ENCODE measurements around the gene C2.
"Not testable (repeated sequence)": the region's sequence is repeated elsewhere in the genome, so short reads cannot be mapped to it uniquely, and the experiment has no call there.

C2 gene

GRCh38 chr6:31928672-31928939 lies 1.1 kb downstream of the C2 start:
- Histone ChIP-seq H3K9me3 (ENCODE audit: insufficient read depth, low read length) (peaks cover 11% of the 10 kb centered on the region; the same call in 1 of the 2 replicates), H3K4me3 (ENCODE audit: insufficient read length, low read depth) (no peak overlapping the region), H3K27me3 (ENCODE audit: insufficient read depth, insufficient read length) (no peaks in the 10 kb centered on the region), H3K9ac (ENCODE audit: insufficient read length, low read depth) (no peak overlapping the region), H3K4me1 (ENCODE audit: insufficient read depth, insufficient read length) (no peaks in the 10 kb centered on the region), H3K36me3 (ENCODE audit: insufficient read depth, insufficient read length, low read length) (no peaks in the 10 kb centered on the region)
- TF ChIP-seq YY1 (IDR thresholded peaks at IDR 0.05; ENCODE audit: insufficient read depth, insufficient read length), result no peak
- TF ChIP-seq SUZ12 (IDR thresholded peaks at IDR 0.05; ENCODE audit: extremely low read depth, insufficient read depth, insufficient read length), result no peak
- DNase-seq (ENCODE audit: low read depth, low spot score), result no peak

- Histone ChIP-seq H3K9me3 (ENCODE audit: insufficient read depth, low read length) (peaks cover 7% of the 10 kb centered on the region; the same call in 1 of the 2 replicates), H3K4me1 (ENCODE audit: insufficient read depth, insufficient read length) (no peaks in the 10 kb centered on the region), H3K36me3 (ENCODE audit: insufficient read depth, insufficient read length, low read length) (no peaks in the 10 kb centered on the region), H3K9ac (ENCODE audit: insufficient read length, low read depth) (no peak overlapping the region), H3K27me3 (ENCODE audit: insufficient read depth, insufficient read length) (no peaks in the 10 kb centered on the region), H3K4me3 (ENCODE audit: insufficient read length, low read depth) (no peak overlapping the region)
- no peak for TF ChIP-seq SUZ12 (IDR thresholded peaks at IDR 0.05; ENCODE audit: extremely low read depth, insufficient read depth, insufficient read length)
- TF ChIP-seq YY1 (IDR thresholded peaks at IDR 0.05; ENCODE audit: insufficient read depth, insufficient read length), result no peak
- no peak for TF ChIP-seq ZNF274 (IDR thresholded peaks at IDR 0.05; ENCODE audit: low read depth, low read length)
- DNase-seq (ENCODE audit: low read depth, low spot score), result no peak
These were observed 3.4 kb downstream of the C2 start for GRCh38 chr6:31930962-31931361.

- not testable (repeated sequence) for H3K4me3 ChIP-seq (ENCODE audit: insufficient read length, low read depth); H3K4me1 ChIP-seq (ENCODE audit: insufficient read depth, insufficient read length); H3K27me3 ChIP-seq (ENCODE audit: insufficient read depth, insufficient read length); H3K9me3 ChIP-seq (ENCODE audit: insufficient read depth, low read length); DNase-seq (ENCODE audit: low read depth, low spot score); H3K36me3 ChIP-seq (ENCODE audit: insufficient read depth, insufficient read length, low read length); H3K9ac ChIP-seq (ENCODE audit: insufficient read length, low read depth)
These were observed 4.6 kb downstream of the C2 start for GRCh38 chr6:31932137-31932536.

- no peaks in the 10 kb centered on the region for H3K27me3 ChIP-seq (ENCODE audit: insufficient read depth, insufficient read length)
- no peak for TF ChIP-seq ZNF274 (IDR thresholded peaks at IDR 0.05; ENCODE audit: low read depth, low read length)
- no peak for TF ChIP-seq SUZ12 (IDR thresholded peaks at IDR 0.05; ENCODE audit: extremely low read depth, insufficient read depth, insufficient read length)
- H3K9ac ChIP-seq (ENCODE audit: insufficient read length, low read depth), result no peak overlapping the region
- H3K9me3 ChIP-seq (ENCODE audit: insufficient read depth, low read length), result peaks cover 5% of the 10 kb centered on the region; the same call in 1 of the 2 replicates
- H3K4me1 ChIP-seq (ENCODE audit: insufficient read depth, insufficient read length), result no peaks in the 10 kb centered on the region
- H3K36me3 ChIP-seq (ENCODE audit: insufficient read depth, insufficient read length, low read length), result no peaks in the 10 kb centered on the region
- H3K4me3 ChIP-seq (ENCODE audit: insufficient read length, low read depth), result no peak overlapping the region
- no peak for DNase-seq (ENCODE audit: low read depth, low spot score)
These were observed 6.0 kb downstream of the C2 start for GRCh38 chr6:31933537-31933936.

- Histone ChIP-seq H3K4me1 (ENCODE audit: insufficient read depth, insufficient read length) (peaks cover under 1% of the 10 kb centered on the region), H3K36me3 (ENCODE audit: insufficient read depth, insufficient read length, low read length) (no peaks in the 10 kb centered on the region), H3K9me3 (ENCODE audit: insufficient read depth, low read length) (peaks cover 5% of the 10 kb centered on the region; the same call in 1 of the 2 replicates), H3K27me3 (ENCODE audit: insufficient read depth, insufficient read length) (no peaks in the 10 kb centered on the region), H3K4me3 (ENCODE audit: insufficient read length, low read depth) (no peak overlapping the region), H3K9ac (ENCODE audit: insufficient read length, low read depth) (no peak overlapping the region)
- no peak for DNase-seq (ENCODE audit: low read depth, low spot score)
- TF ChIP-seq ZNF274 (IDR thresholded peaks at IDR 0.05; ENCODE audit: low read depth, low read length), result no peak
- TF ChIP-seq SUZ12 (IDR thresholded peaks at IDR 0.05; ENCODE audit: extremely low read depth, insufficient read depth, insufficient read length), result no peak
- TF ChIP-seq YY1 (IDR thresholded peaks at IDR 0.05; ENCODE audit: insufficient read depth, insufficient read length), result no peak
These were observed 7.5 kb downstream of the C2 start for GRCh38 chr6:31935021-31935420.

GRCh38 chr6:31935823-31936222 lies 8.3 kb downstream of the C2 start:
- Histone ChIP-seq H3K36me3 (ENCODE audit: insufficient read depth, insufficient read length, low read length) (no peaks in the 10 kb centered on the region), H3K4me3 (ENCODE audit: insufficient read length, low read depth) (no peak overlapping the region), H3K9me3 (ENCODE audit: insufficient read depth, low read length) (peaks cover 5% of the 10 kb centered on the region; the same call in 1 of the 2 replicates), H3K9ac (ENCODE audit: insufficient read length, low read depth) (no peak overlapping the region), H3K4me1 (ENCODE audit: insufficient read depth, insufficient read length) (peaks cover 4% of the 10 kb centered on the region), H3K27me3 (ENCODE audit: insufficient read depth, insufficient read length) (no peaks in the 10 kb centered on the region)
- DNase-seq (ENCODE audit: low read depth, low spot score), result no peak
- TF ChIP-seq YY1 (IDR thresholded peaks at IDR 0.05; ENCODE audit: insufficient read depth, insufficient read length) (no peak), SUZ12 (IDR thresholded peaks at IDR 0.05; ENCODE audit: extremely low read depth, insufficient read depth, insufficient read length) (no peak), ZNF274 (IDR thresholded peaks at IDR 0.05; ENCODE audit: low read depth, low read length) (no peak)

GRCh38 chr6:31940256-31940664 lies 12.7 kb downstream of the C2 start:
- TF ChIP-seq ZNF274 (IDR thresholded peaks at IDR 0.05; ENCODE audit: low read depth, low read length) (no peak), SUZ12 (IDR thresholded peaks at IDR 0.05; ENCODE audit: extremely low read depth, insufficient read depth, insufficient read length) (no peak), YY1 (IDR thresholded peaks at IDR 0.05; ENCODE audit: insufficient read depth, insufficient read length) (no peak)

GRCh38 chr6:31943742-31944141 lies 16.2 kb downstream of the C2 start:
- DNase-seq (ENCODE audit: low read depth, low spot score), result no peak
- no peaks in the 10 kb centered on the region for H3K9me3 ChIP-seq (ENCODE audit: insufficient read depth, low read length)
- no peak for TF ChIP-seq YY1 (IDR thresholded peaks at IDR 0.05; ENCODE audit: insufficient read depth, insufficient read length)
- no peaks in the 10 kb centered on the region for H3K27me3 ChIP-seq (ENCODE audit: insufficient read depth, insufficient read length)
- H3K4me1 ChIP-seq (ENCODE audit: insufficient read depth, insufficient read length), result peaks cover 5% of the 10 kb centered on the region
- H3K4me3 ChIP-seq (ENCODE audit: insufficient read length, low read depth), result no peak overlapping the region
- H3K36me3 ChIP-seq (ENCODE audit: insufficient read depth, insufficient read length, low read length), result no peaks in the 10 kb centered on the region
- no peak overlapping the region for H3K9ac ChIP-seq (ENCODE audit: insufficient read length, low read depth)

More at GRCh38 chr6:31940256-31940664, 12.7 kb downstream of the C2 start:
- Histone ChIP-seq H3K4me3 (ENCODE audit: insufficient read length, low read depth) (no peak overlapping the region), H3K36me3 (ENCODE audit: insufficient read depth, insufficient read length, low read length) (no peaks in the 10 kb centered on the region), H3K27me3 (ENCODE audit: insufficient read depth, insufficient read length) (no peaks in the 10 kb centered on the region), H3K4me1 (ENCODE audit: insufficient read depth, insufficient read length) (peaks cover 5% of the 10 kb centered on the region), H3K9ac (ENCODE audit: insufficient read length, low read depth) (peak overlapping the region; percentile 10), H3K9me3 (ENCODE audit: insufficient read depth, low read length) (no peaks in the 10 kb centered on the region)
- DNase-seq (ENCODE audit: low read depth, low spot score), result no peak
